A673 (cell line): Measurements from ENCODE around the gene VIT. TPM values are rescaled to one million over a fixed set of nuclear protein-coding genes. Genes with fewer than 3 reads are reported as not detected.

Experiments used
- BruUV-seq: library from RNA; stranded (reverse); fragments of 400-500 nt; replicated peaks from 2 replicates; lab custom pipeline; 2021; lab: Mats Ljungman, UMichigan
- CTCF ChIA-PET: fragments of 300-600 bp; sonication (Branson Sonifier 250); formaldehyde crosslinking; loops from one replicate; lab custom pipeline; 2022; ENCODE audit warnings: antibody characterized with exemption; lab: Charles Lee
- POLR2A ChIA-PET: fragments of 300-600 bp; sonication (Branson Sonifier 250); formaldehyde crosslinking; loops from one replicate; lab custom pipeline; 2022; ENCODE audit warnings: antibody characterized with exemption; ENCODE audit not compliant: low non-redundant PET; lab: Charles Lee
- DNase-seq: peaks from one replicate; pipeline ENCODE4 v3.0.0-alpha.2; 2015; ENCODE audit warnings: low spot score
- H3K27ac ChIP-seq: fragments of 200-600 bp; sonication (generic); 2 replicates; pipeline ENCODE4 v1.5.1; 2016; ENCODE audit warnings: mixed run types, low read depth, mild to moderate bottlenecking, mixed read lengths, antibody characterized with exemption, low read length; ENCODE audit not compliant: poor library complexity, severe bottlenecking
- H3K27me3 ChIP-seq: fragments of 200-600 bp; sonication (generic); replicated peaks from 2 replicates; pipeline ENCODE4 v1.6.1; 2017; ENCODE audit warnings: mixed run types, low read depth, mild to moderate bottlenecking, mixed read lengths, antibody characterized with exemption, low read length; ENCODE audit not compliant: insufficient read depth, poor library complexity
- H3K36me3 ChIP-seq: fragments of 200-600 bp; sonication (generic); 2 replicates; pipeline ENCODE4 v1.6.1; 2016; ENCODE audit warnings: mixed run types, mild to moderate bottlenecking, mixed read lengths, antibody characterized with exemption, low read length; ENCODE audit not compliant: insufficient read depth, poor library complexity, severe bottlenecking
- H3K4me1 ChIP-seq: fragments of 200-600 bp; sonication (generic); 2 replicates; pipeline ENCODE4 v1.6.1; 2017; ENCODE audit warnings: mixed run types, mild to moderate bottlenecking, mixed read lengths, antibody characterized with exemption, low read length; ENCODE audit not compliant: insufficient read depth, poor library complexity, severe bottlenecking
- H3K4me3 ChIP-seq: fragments of 200-600 bp; sonication (generic); 2 replicates; pipeline ENCODE4 v1.5.1; 2016; ENCODE audit warnings: low read depth, mixed run types, mild to moderate bottlenecking, mixed read lengths, low read length; ENCODE audit not compliant: poor library complexity, severe bottlenecking
- H3K9me3 ChIP-seq: fragments of 200-600 bp; sonication (generic); 2 replicates; pipeline ENCODE4 v1.6.1; 2016; ENCODE audit warnings: mixed run types, low read depth, mild to moderate bottlenecking, mixed read lengths, antibody characterized with exemption, low read length; ENCODE audit not compliant: poor library complexity, severe bottlenecking
- CTCF ChIP-seq: fragments of 300-800, 200-600 bp; sonication (generic); conservative IDR thresholded peaks from 2 replicates; pipeline ENCODE4 v1.5.1; 2017; ENCODE audit warnings: low read depth, mild to moderate bottlenecking, antibody characterized with exemption, low read length, moderate library complexity, mixed read lengths
- EZH2 ChIP-seq: fragments of 200-600 bp; sonication (generic); IDR thresholded peaks from 2 replicates; pipeline ENCODE4 v1.6.1; 2017; ENCODE audit warnings: borderline replicate concordance, low read depth, mild to moderate bottlenecking, mixed read lengths, antibody characterized with exemption, low read length; ENCODE audit not compliant: poor library complexity, severe bottlenecking
- intact Hi-C: fragments of 100-400 bp; cut with micrococcal nuclease; formaldehyde crosslinking; loops from one replicate; pipeline ENCODE4 v1.10.0; 2022; ENCODE audit not compliant: unreplicated experiment
- total RNA-seq: library from RNA; stranded (reverse); gene quantifications from 2 replicates; pipeline ENCODE4 v1.2.3, GENCODE V29; 2021

The VIT gene
- total RNA-seq, 1 experiment from 2014 or later: not detected

- no peak for TF ChIP-seq CTCF
- no peak for TF ChIP-seq EZH2
- intact Hi-C loops: no loop called here
- H3K4me3 ChIP-seq: no peak overlapping the region
- peaks cover 7% of the 10 kb centered on the region for H3K9me3 ChIP-seq
- ChIA-PET POLR2A (no interaction called here), CTCF (no interaction called here)
- peaks cover 4% of the 10 kb centered on the region for H3K4me1 ChIP-seq
- no TSS peak for BruUV-seq
- no peaks in the 10 kb centered on the region for H3K27me3 ChIP-seq
- no peak for DNase-seq
- no peak overlapping the region for H3K27ac ChIP-seq
- H3K36me3 ChIP-seq: no peaks in the 10 kb centered on the region
Observed at GRCh38 chr2:36713310-36713709, 16.8 kb downstream of the VIT start.

- BruUV-seq: no TSS peak
- Histone ChIP-seq H3K4me1 (no peaks in the 10 kb centered on the region), H3K9me3 (peaks cover 2% of the 10 kb centered on the region), H3K36me3 (no peaks in the 10 kb centered on the region), H3K4me3 (no peak overlapping the region), H3K27me3 (no peaks in the 10 kb centered on the region), H3K27ac (no peak overlapping the region)
- POLR2A ChIA-PET: no interaction called here
- CTCF ChIA-PET: no interaction called here
- no peak for DNase-seq
- TF ChIP-seq EZH2 (no peak), CTCF (no peak)
- intact Hi-C loops: no loop called here
Observed at GRCh38 chr2:36716111-36716510, 19.6 kb downstream of the VIT start.

GRCh38 chr2:36717603-36718266 is 21.2 kb downstream of the VIT start:
- no peak for TF ChIP-seq CTCF
- no peak for TF ChIP-seq EZH2
- ChIA-PET CTCF (no interaction called here), POLR2A (no interaction called here)
- intact Hi-C loops: loop anchor here (1.0 kb wide), 1 partner anchor 17 kb away; no protein-coding TSS in a partner anchor
- no peak for DNase-seq
- Histone ChIP-seq H3K4me3 (no peak overlapping the region), H3K4me1 (no peaks in the 10 kb centered on the region), H3K36me3 (no peaks in the 10 kb centered on the region), H3K9me3 (no peaks in the 10 kb centered on the region), H3K27ac (no peak overlapping the region), H3K27me3 (no peaks in the 10 kb centered on the region)
- BruUV-seq: no TSS peak
